ENCODE data around the gene ACLY.

- peak; percentile 53; the same call in 1 of the 2 replicates for TF ChIP-seq RFX5 (IDR thresholded peaks at IDR 0.05)
- TF ChIP-seq CTCF (IDR thresholded peaks at IDR 0.05): no peak
- TF ChIP-seq KDM1A (IDR thresholded peaks at IDR 0.05; ENCODE audit: low read depth): no peak
- TF ChIP-seq POLR2A (IDR thresholded peaks at IDR 0.05; ENCODE audit: low read length): no peak
- TF ChIP-seq MAX (IDR thresholded peaks at IDR 0.05): peak; percentile 50; the same call in 1 of the 2 replicates
- no peak for TF ChIP-seq MAZ (IDR thresholded peaks at IDR 0.05; ENCODE audit: borderline replicate concordance, low read depth, low read length)
- TF ChIP-seq NR3C1 (IDR thresholded peaks at IDR 0.05): no peak
- no peak for TF ChIP-seq RCOR1 (IDR thresholded peaks at IDR 0.05; ENCODE audit: low read depth, low read length)
- TF ChIP-seq ELK1 (IDR thresholded peaks at IDR 0.05; ENCODE audit: low read depth, low read length): no peak
- no peak for TF ChIP-seq CEBPB (IDR thresholded peaks at IDR 0.05)
Measured at GRCh38 chr17:41865596-41865893, 53.2 kb downstream of the ACLY start.
